PC-3 (cell line): ENCODE data around the gene C9orf40.

Source experiments
- EZH2 ChIP-seq: fragments of 300-600 bp; sonication (generic); IDR thresholded peaks from one replicate; pipeline ENCODE4 v1.6.1; 2017; ENCODE audit warnings: antibody characterized with exemption, mild to moderate bottlenecking, low read length; ENCODE audit not compliant: unreplicated experiment
- EZH2phosphoT487 ChIP-seq: fragments of 300-600 bp; sonication (generic); IDR thresholded peaks from 2 replicates; pipeline ENCODE4 v1.6.1; 2018; ENCODE audit warnings: mild to moderate bottlenecking, antibody characterized with exemption, low read length, borderline replicate concordance
- TF ChIP-seq, protein P1 (sequence below): fragments of 300-600 bp; sonication (generic); conservative IDR thresholded peaks from 2 replicates; pipeline ENCODE4 v1.5.1; 2017; ENCODE audit warnings: antibody characterized with exemption, low read depth, mild to moderate bottlenecking, low read length

GRCh38 chr9:74901001-74901400 lies 51.7 kb downstream of the C9orf40 start:
- TF ChIP-seq, protein P1, sequence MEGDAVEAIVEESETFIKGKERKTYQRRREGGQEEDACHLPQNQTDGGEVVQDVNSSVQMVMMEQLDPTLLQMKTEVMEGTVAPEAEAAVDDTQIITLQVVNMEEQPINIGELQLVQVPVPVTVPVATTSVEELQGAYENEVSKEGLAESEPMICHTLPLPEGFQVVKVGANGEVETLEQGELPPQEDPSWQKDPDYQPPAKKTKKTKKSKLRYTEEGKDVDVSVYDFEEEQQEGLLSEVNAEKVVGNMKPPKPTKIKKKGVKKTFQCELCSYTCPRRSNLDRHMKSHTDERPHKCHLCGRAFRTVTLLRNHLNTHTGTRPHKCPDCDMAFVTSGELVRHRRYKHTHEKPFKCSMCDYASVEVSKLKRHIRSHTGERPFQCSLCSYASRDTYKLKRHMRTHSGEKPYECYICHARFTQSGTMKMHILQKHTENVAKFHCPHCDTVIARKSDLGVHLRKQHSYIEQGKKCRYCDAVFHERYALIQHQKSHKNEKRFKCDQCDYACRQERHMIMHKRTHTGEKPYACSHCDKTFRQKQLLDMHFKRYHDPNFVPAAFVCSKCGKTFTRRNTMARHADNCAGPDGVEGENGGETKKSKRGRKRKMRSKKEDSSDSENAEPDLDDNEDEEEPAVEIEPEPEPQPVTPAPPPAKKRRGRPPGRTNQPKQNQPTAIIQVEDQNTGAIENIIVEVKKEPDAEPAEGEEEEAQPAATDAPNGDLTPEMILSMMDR: no peak
- TF ChIP-seq EZH2phosphoT487 (no peak), EZH2 (no peak)
